T-cell (primary cell): ENCODE measurements around the gene TRPM3. TPM values are rescaled to one million over a fixed set of nuclear protein-coding genes. Genes with fewer than 3 reads are reported as not detected.
A peak's percentile ranks its signal among the peaks of the same experiment; 100 is the strongest.

Experiments
- ATAC-seq, 4 experiments: fragments of 200-7000 bp in 3 of 4; fragments of 150-1000 bp in 1 of 4; cut with Tn5 transposase; replicated peaks in 1 of 4; 1 replicate in 3 of 4; 2 replicates in 1 of 4; pipeline ENCODE4 v1.10.0; 2021; ENCODE audit warnings: moderate library complexity in 3 of 4, mild to moderate bottlenecking in 2 of 4, moderate number of reproducible peaks in 1 of 4
- CTCF ChIA-PET, 2 donors: fragments of 300-600 bp; sonication (Branson Sonifier 250); formaldehyde crosslinking; loops; one replicate each; lab custom pipeline; 2022; ENCODE audit warnings: antibody characterized with exemption in 2 of 2; lab: Charles Lee
- POLR2A ChIA-PET, 2 donors: fragments of 300-600 bp; sonication (Branson Sonifier 250); formaldehyde crosslinking; loops; one replicate each; lab custom pipeline; 2022; ENCODE audit warnings: antibody characterized with exemption in 2 of 2; lab: Charles Lee
- DNase-seq, 35 experiments: peaks; one replicate each; pipeline versions ENCODE4 v3.0.0 to v3.0.0-alpha.2; 2013 to 2023
- H3K27ac ChIP-seq: one replicate; pipeline ENCODE4 v1.5.1; 2013; ENCODE audit warnings: low read length
- H3K27me3 ChIP-seq, 2 experiments: replicated peaks in 1 of 2; 1 replicate in 1 of 2; 2 replicates in 1 of 2; pipeline versions ENCODE4 v1.6.1 to v1.7.0; 2013; ENCODE audit warnings: low read length in 1 of 2, mixed read lengths in 1 of 2; ENCODE audit not compliant: control insufficient read depth in 2 of 2, insufficient read depth in 2 of 2; ENCODE audit errors: extremely low read depth in 1 of 2
- H3K36me3 ChIP-seq, 2 donors: 1 replicate in 1 of 2; 2 replicates in 1 of 2; pipeline versions ENCODE4 v1.6.1 to v1.7.0; 2013; ENCODE audit warnings: low read length in 1 of 2; ENCODE audit not compliant: control insufficient read depth in 2 of 2, insufficient read depth in 1 of 2; ENCODE audit errors: extremely low read depth in 1 of 2
- H3K4me1 ChIP-seq, 2 experiments: 1 replicate in 1 of 2; 2 replicates in 1 of 2; pipeline versions ENCODE4 v1.6.1 to v1.7.0; 2013; ENCODE audit warnings: low read length in 2 of 2, mixed read lengths in 1 of 2; ENCODE audit not compliant: insufficient read depth in 2 of 2, control insufficient read depth in 1 of 2; ENCODE audit errors: extremely low read depth in 1 of 2
- H3K4me3 ChIP-seq, 2 donors: 1 replicate in 1 of 2; 2 replicates in 1 of 2; pipeline versions ENCODE4 v1.5.1 to v1.7.0; 2013; ENCODE audit warnings: mild to moderate bottlenecking in 2 of 2, low read length in 1 of 2, moderate library complexity in 1 of 2; ENCODE audit not compliant: control insufficient read depth in 1 of 2; ENCODE audit errors: extremely low read depth in 1 of 2
- H3K9me3 ChIP-seq: 2 replicates; pipeline ENCODE4 v1.7.0; 2013
- H3K27ac Mint-ChIP-seq, 2 donors: one replicate each; pipeline ENCODE4 v1.8.0; 2020 to 2021; ENCODE audit warnings: mild to moderate bottlenecking in 2 of 2, mixed read lengths in 2 of 2
- H3K27me3 Mint-ChIP-seq, 2 donors: one replicate each; pipeline ENCODE4 v1.8.0; 2021 to 2022; ENCODE audit warnings: mixed read lengths in 2 of 2
- H3K36me3 Mint-ChIP-seq: one replicate; pipeline ENCODE4 v1.8.0; 2021; ENCODE audit warnings: mixed read lengths
- H3K4me1 Mint-ChIP-seq, 3 donors: one replicate each; pipeline ENCODE4 v1.8.0; 2020 to 2022; ENCODE audit warnings: mixed read lengths in 3 of 3, mild to moderate bottlenecking in 1 of 3
- H3K4me3 Mint-ChIP-seq, 3 donors: one replicate each; pipeline ENCODE4 v1.8.0; 2020 to 2022; ENCODE audit warnings: mild to moderate bottlenecking in 3 of 3, mixed read lengths in 3 of 3, moderate library complexity in 3 of 3
- H3K9me3 Mint-ChIP-seq, 3 donors: one replicate each; pipeline ENCODE4 v1.8.0; 2020 to 2022; ENCODE audit warnings: mixed read lengths in 3 of 3
- WGBS: methylation state at CpG from one replicate; pipeline ENCODE4 v1.1.5; 2013; ENCODE audit warnings: missing lambda C conversion rate; ENCODE audit not compliant: insufficient coverage; 5-methylcytosine and 5-hydroxymethylcytosine counted together
- total RNA-seq, 35 experiments: library from RNA in 6 of 35; stranded (reverse) in 6 of 35; fragments of 120-200 nt in 1 of 35; gene quantifications; one replicate each; pipeline versions ENCODE4 v1.2.1 to v1.2.4 and lab custom pipeline; 2013 to 2026

The TRPM3 gene
- total RNA-seq, 5 donors from 2014 or later (not counting 1 experiment from before 2014, with no cell fraction given): not detected

- H3K4me3 ChIP-seq: no peak overlapping the region
- peaks cover 42 to 54% (median 43%) of the 10 kb centered on the region in 3 donors for H3K4me1 Mint-ChIP-seq
- ChIA-PET CTCF (interaction anchor here in 1 of 2 donors (1.0 kb wide), 1 partner anchor 39 kb away, joined by 3 read pairs; no protein-coding TSS in a partner anchor), POLR2A (interaction anchor here in 1 of 2 donors (0.5 kb wide), 1 partner anchor 830 kb away, joined by 6 read pairs; no protein-coding TSS in a partner anchor)
- WGBS: no CpG with 5 or more reads among the region's 5 CpGs
- peaks cover 20 to 28% of the 10 kb centered on the region in 2 experiments for H3K4me1 ChIP-seq
- peak overlapping the region; percentile 79 for H3K27ac ChIP-seq
- H3K9me3 Mint-ChIP-seq: no peaks in the 10 kb centered on the region
- H3K27me3 ChIP-seq: no peaks in the 10 kb centered on the region
- no peaks in the 10 kb centered on the region for H3K36me3 ChIP-seq
- H3K27me3 Mint-ChIP-seq: no peaks in the 10 kb centered on the region
- no peaks in the 10 kb centered on the region for H3K9me3 ChIP-seq
- DNase-seq: peak; percentile 7 to 75 (median 40)
- H3K27ac Mint-ChIP-seq: peak overlapping the region; percentile 95 to 97
- H3K36me3 Mint-ChIP-seq: no peaks in the 10 kb centered on the region
- peak overlapping the region; percentile 46 to 59 (median 58) for H3K4me3 Mint-ChIP-seq
- peak; percentile 94 to 98 (median 96) for ATAC-seq
Observed at GRCh38 chr9:70563431-70564204, 557.8 kb downstream of the TRPM3 start.

DNA sequence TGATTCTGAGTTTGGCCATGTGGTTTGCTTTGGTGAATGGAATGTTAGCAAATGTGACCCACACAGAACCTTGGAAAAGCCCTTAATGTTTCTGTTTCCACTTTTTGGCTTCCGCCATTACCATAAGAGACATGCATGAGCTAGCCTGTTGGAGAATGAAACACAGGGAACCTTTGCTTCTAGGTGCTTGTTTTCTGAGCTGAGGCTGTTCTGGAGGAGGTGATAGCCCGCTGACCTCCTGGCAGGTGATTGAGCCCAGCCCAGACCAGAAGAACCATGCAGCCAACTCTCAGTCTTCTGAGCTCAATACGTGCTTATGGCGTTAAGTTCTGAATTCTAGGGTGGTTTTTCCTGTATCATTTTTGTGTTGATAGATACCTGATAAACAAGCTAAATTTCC lies 558.4 kb downstream of the TRPM3 start:
- ATAC-seq (no peak), DNase-seq (no peak)
- Histone ChIP-seq H3K4me1 (peaks cover 20 to 28% of the 10 kb centered on the region in 2 experiments), H3K27me3 (no peaks in the 10 kb centered on the region), H3K27ac (peak overlapping the region; percentile 79), H3K9me3 (no peaks in the 10 kb centered on the region), H3K36me3 (no peaks in the 10 kb centered on the region), H3K4me3 (no peak overlapping the region)
- CTCF ChIA-PET: interaction anchor here (0.7 to 1.0 kb wide), 2 partner anchors 40 to 148 kb away, joined by 3 read pairs; no protein-coding TSS in a partner anchor
- POLR2A ChIA-PET: interaction anchor here in 1 of 2 donors (0.5 kb wide), 1 partner anchor 829 kb away, joined by 6 read pairs; no protein-coding TSS in a partner anchor
- Mint-ChIP-seq H3K9me3 (no peaks in the 10 kb centered on the region), H3K4me1 (peaks cover 42 to 54% (median 43%) of the 10 kb centered on the region in 3 donors), H3K4me3 (peak overlapping the region in 2 of 3 donors; percentile 58 to 59), H3K27me3 (no peaks in the 10 kb centered on the region), H3K36me3 (no peaks in the 10 kb centered on the region), H3K27ac (peak overlapping the region; percentile 95 to 97)
- WGBS: 54% methylated on average over 3 of the region's 4 CpGs

DNA sequence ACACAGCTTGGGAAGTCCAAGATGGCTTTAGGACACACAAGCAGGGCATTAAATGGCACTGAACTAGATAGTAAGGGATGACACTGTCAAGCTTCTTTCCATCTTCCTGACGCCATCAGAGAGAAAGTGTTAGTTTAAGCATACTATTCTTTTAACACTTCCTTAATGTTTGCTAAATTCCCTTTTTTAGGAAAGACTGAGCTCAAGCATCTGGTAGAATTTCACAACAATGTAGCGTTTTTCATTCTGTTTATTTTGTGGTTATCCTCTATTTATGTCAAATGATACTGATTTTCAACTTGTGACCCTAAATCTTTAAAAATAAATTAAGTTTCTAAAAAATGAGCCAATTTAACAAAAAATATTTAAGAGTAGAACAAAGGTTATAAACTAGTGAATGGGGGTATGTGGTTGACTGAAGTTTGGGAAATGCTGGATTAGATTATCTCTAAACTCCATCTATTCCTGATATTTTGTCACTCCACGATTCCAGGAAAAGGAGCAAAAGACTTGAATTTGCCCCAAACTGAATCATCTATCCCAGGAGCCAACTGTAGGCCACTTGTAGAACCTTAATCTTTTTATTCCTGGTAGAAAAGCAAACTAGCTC lies 559.5 kb downstream of the TRPM3 start:
- Mint-ChIP-seq H3K4me3 (no peak overlapping the region), H3K36me3 (no peaks in the 10 kb centered on the region), H3K9me3 (no peaks in the 10 kb centered on the region), H3K27ac (peak overlapping the region in 1 of 2 donors; percentile 97), H3K27me3 (no peaks in the 10 kb centered on the region), H3K4me1 (peaks cover 41 to 54% (median 42%) of the 10 kb centered on the region in 3 donors)
- ATAC-seq (no peak), DNase-seq (no peak)
- no peaks in the 10 kb centered on the region for H3K36me3 ChIP-seq
- no peaks in the 10 kb centered on the region for H3K9me3 ChIP-seq
- CTCF ChIA-PET: interaction anchor here in 1 of 2 donors (0.8 to 1.6 kb wide), 2 partner anchors 34 to 41 kb away, joined by 3 to 9 read pairs; no protein-coding TSS in a partner anchor
- no peak overlapping the region for H3K27ac ChIP-seq
- H3K4me3 ChIP-seq: no peak overlapping the region
- WGBS: no CpG with 5 or more reads among the region's 3 CpGs
- no peaks in the 10 kb centered on the region for H3K27me3 ChIP-seq
- POLR2A ChIA-PET: interaction anchor here in 1 of 2 donors (0.9 kb wide), 1 partner anchor 33 kb away, joined by 4 read pairs; no protein-coding TSS in a partner anchor
- H3K4me1 ChIP-seq: peaks cover 20 to 28% of the 10 kb centered on the region in 2 experiments

- 100% methylated on average over 1 of the region's 4 CpGs for WGBS
- ChIA-PET POLR2A (no interaction called here), CTCF (interaction anchor here in 1 of 2 donors (1.6 kb wide), 1 partner anchor 42 kb away, joined by 9 read pairs; no protein-coding TSS in a partner anchor)
- Mint-ChIP-seq H3K9me3 (no peaks in the 10 kb centered on the region), H3K4me3 (no peak overlapping the region), H3K27ac (peak overlapping the region in 1 of 2 donors; percentile 11), H3K36me3 (no peaks in the 10 kb centered on the region), H3K4me1 (peaks cover 38 to 48% (median 39%) of the 10 kb centered on the region in 3 donors), H3K27me3 (no peaks in the 10 kb centered on the region)
- ATAC-seq: no peak
- Histone ChIP-seq H3K9me3 (no peaks in the 10 kb centered on the region), H3K4me1 (peaks cover 20 to 26% of the 10 kb centered on the region in 2 experiments), H3K27me3 (no peaks in the 10 kb centered on the region), H3K36me3 (no peaks in the 10 kb centered on the region), H3K27ac (no peak overlapping the region), H3K4me3 (no peak overlapping the region)
- DNase-seq: no peak
Observed at GRCh38 chr9:70561111-70561510, 560.3 kb downstream of the TRPM3 start.

- Mint-ChIP-seq H3K27me3 (no peaks in the 10 kb centered on the region), H3K4me3 (no peak overlapping the region), H3K9me3 (no peaks in the 10 kb centered on the region), H3K4me1 (peaks cover 23 to 34% (median 23%) of the 10 kb centered on the region in 3 donors), H3K36me3 (no peaks in the 10 kb centered on the region), H3K27ac (no peak overlapping the region)
- Histone ChIP-seq H3K9me3 (no peaks in the 10 kb centered on the region), H3K27ac (no peak overlapping the region), H3K36me3 (no peaks in the 10 kb centered on the region), H3K27me3 (no peaks in the 10 kb centered on the region), H3K4me1 (peaks cover 10 to 13% of the 10 kb centered on the region in 2 experiments), H3K4me3 (no peak overlapping the region)
- ChIA-PET CTCF (interaction anchor here in 1 of 2 donors (0.6 kb wide), 1 partner anchor 14 kb away, joined by 4 read pairs; no protein-coding TSS in a partner anchor), POLR2A (no interaction called here)
- no peak for DNase-seq
- ATAC-seq: no peak
Observed at GRCh38 chr9:70559102-70559501, 562.3 kb downstream of the TRPM3 start.

DNA sequence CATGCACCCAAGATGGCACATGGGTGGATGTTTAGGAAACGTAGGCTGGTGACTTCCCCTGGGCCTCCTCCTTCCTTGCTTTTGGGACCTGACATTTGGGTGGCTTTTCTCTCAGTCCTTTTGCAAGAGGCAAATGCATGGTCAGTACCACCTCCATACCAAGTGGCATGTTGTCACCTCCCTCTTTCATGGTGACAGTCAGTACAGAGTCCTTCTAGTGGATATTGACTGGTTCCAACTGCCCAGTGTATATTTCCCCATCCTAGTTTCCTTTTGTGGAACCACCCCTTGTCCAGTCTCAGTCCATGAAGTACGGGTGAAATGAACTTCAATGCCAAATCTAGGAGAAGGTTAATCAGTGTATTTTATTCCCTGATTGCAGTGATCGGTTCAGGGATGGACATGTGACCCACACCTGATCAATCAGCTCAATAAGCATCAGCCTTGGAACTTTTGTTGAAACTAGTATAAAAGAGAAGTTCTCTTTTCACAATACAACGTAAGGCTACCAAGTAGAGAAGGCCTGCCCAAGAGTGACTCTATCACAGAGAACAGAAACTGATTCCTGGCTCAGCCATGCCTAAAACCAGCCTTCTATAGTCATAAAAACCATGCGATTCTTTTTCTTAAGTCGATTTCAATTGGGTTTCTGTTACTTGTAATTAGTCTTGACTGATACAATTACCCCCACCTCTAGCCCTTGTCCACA lies 563.6 kb downstream of the TRPM3 start:
- no peaks in the 10 kb centered on the region for H3K36me3 ChIP-seq
- no peak overlapping the region for H3K27ac ChIP-seq
- no peaks in the 10 kb centered on the region for H3K9me3 ChIP-seq
- Mint-ChIP-seq H3K4me3 (no peak overlapping the region), H3K27ac (no peak overlapping the region), H3K4me1 (peaks cover 10 to 21% (median 10%) of the 10 kb centered on the region in 3 donors), H3K27me3 (no peaks in the 10 kb centered on the region), H3K9me3 (no peaks in the 10 kb centered on the region), H3K36me3 (no peaks in the 10 kb centered on the region)
- no peaks in the 10 kb centered on the region for H3K27me3 ChIP-seq
- DNase-seq (no peak), ATAC-seq (no peak)
- H3K4me3 ChIP-seq: no peak overlapping the region
- WGBS: no CpG with 5 or more reads among the region's 6 CpGs
- ChIA-PET POLR2A (no interaction called here), CTCF (no interaction called here)
- H3K4me1 ChIP-seq: peaks cover 2% of the 10 kb centered on the region in 2 experiments
